ENCODE results near the gene ADAM10. TPM values are rescaled to one million over a fixed set of nuclear protein-coding genes. Genes with fewer than 3 reads are reported as not detected.

Gene ADAM10
- polyA plus RNA-seq, 1 donor (not counting 4 experiments of a cell fraction or from before 2014, with no cell fraction given) = 198 TPM

DNA sequence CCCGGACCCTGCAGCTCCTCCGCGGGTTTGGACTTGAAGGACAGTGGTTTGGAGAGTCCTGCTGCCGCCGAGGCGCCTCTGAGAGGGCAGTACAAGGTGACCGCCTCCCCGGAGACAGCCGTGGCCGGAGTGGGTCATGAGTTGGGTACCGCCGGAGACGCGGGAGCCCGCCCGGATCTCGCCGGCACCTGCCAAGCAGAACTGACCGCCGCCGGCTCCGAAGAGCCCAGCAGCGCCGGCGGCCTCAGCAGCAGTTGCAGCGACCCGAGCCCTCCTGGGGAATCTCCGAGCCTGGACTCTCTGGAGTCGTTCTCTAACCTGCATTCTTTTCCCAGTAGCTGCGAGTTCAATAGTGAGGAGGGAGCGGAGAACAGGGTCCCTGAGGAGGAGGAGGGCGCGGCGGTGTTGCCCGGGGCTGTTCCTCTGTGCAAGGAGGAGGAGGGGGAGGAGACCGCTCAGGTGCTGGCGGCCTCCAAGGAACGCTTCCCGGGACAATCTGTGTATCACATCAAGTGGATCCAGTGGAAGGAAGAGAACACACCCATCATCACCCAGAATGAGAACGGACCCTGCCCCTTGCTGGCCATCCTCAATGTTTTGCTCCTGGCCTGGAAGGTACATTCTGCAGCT, 22.2 kb upstream of the ADAM10 start:
- H3K79me2 ChIP-seq (ENCODE audit: control insufficient read depth, insufficient read depth, low read length) = peaks cover 53% of the 10 kb centered on the region
- H3K4me1 ChIP-seq (ENCODE audit: control insufficient read depth, extremely low read depth, insufficient read depth, low read length) = peaks cover 2% of the 10 kb centered on the region
- DNase-seq (ENCODE audit: low read depth, low spot score) (no peak), FAIRE-seq (peak; percentile 5)
- H3K4me3 ChIP-seq (ENCODE audit: control insufficient read depth in 2 of 3, extremely low read depth in 1 of 3, insufficient read depth in 2 of 3, low read depth in 1 of 3, low read length in 3 of 3) = peak overlapping the region; percentile 98 to 100 (median 98)
- no peaks in the 10 kb centered on the region for H3K9me1 ChIP-seq (ENCODE audit: control insufficient read depth, extremely low read depth, insufficient read depth, low read length)
- dilution Hi-C loops (cut with MboI; ENCODE audit: extremely low pct_ligation_motif_present, low sequenced_read_pairs) = no loop called here
- no peaks in the 10 kb centered on the region for H4K20me1 ChIP-seq (ENCODE audit: control insufficient read depth, extremely low read depth, insufficient read depth, low read length)
- H3K4me2 ChIP-seq (ENCODE audit: control insufficient read depth, extremely low read depth, insufficient read depth, low read depth, low read length) = peak overlapping the region; percentile 94
- H3K9me3 ChIP-seq (ENCODE audit: control insufficient read depth, low read depth, low read length) = no peaks in the 10 kb centered on the region
- H3K36me3 ChIP-seq (ENCODE audit: control insufficient read depth in 2 of 2, extremely low read depth in 1 of 2, insufficient read depth in 2 of 2, low read length in 2 of 2) = peaks cover 0 to 2% of the 10 kb centered on the region in 2 experiments
- no peak for TF ChIP-seq EZH2 (IDR thresholded peaks at IDR 0.05; ENCODE audit: low read length)
- TF ChIP-seq, protein P1, sequence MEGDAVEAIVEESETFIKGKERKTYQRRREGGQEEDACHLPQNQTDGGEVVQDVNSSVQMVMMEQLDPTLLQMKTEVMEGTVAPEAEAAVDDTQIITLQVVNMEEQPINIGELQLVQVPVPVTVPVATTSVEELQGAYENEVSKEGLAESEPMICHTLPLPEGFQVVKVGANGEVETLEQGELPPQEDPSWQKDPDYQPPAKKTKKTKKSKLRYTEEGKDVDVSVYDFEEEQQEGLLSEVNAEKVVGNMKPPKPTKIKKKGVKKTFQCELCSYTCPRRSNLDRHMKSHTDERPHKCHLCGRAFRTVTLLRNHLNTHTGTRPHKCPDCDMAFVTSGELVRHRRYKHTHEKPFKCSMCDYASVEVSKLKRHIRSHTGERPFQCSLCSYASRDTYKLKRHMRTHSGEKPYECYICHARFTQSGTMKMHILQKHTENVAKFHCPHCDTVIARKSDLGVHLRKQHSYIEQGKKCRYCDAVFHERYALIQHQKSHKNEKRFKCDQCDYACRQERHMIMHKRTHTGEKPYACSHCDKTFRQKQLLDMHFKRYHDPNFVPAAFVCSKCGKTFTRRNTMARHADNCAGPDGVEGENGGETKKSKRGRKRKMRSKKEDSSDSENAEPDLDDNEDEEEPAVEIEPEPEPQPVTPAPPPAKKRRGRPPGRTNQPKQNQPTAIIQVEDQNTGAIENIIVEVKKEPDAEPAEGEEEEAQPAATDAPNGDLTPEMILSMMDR (optimal IDR thresholded peaks at IDR 0.05 in 1 of 3, IDR thresholded peaks at IDR 0.05 in 1 of 3, conservative IDR thresholded peaks at IDR 0.05 in 1 of 3; ENCODE audit: extremely low read depth in 1 of 3, insufficient read depth in 2 of 3, low read length in 3 of 3) = no peak
- H3K9ac ChIP-seq (ENCODE audit: control insufficient read depth, extremely low read depth, insufficient read depth, low read length) = peak overlapping the region; percentile 90
- peak overlapping the region; percentile 84 for H2AFZ ChIP-seq (ENCODE audit: control insufficient read depth, low read length)
- H3K27ac ChIP-seq (ENCODE audit: control insufficient read depth, insufficient read depth, low read length) = peak overlapping the region; percentile 84
- H3K27me3 ChIP-seq (ENCODE audit: control insufficient read depth, extremely low read depth, insufficient read depth, low read length) = no peaks in the 10 kb centered on the region

DNA sequence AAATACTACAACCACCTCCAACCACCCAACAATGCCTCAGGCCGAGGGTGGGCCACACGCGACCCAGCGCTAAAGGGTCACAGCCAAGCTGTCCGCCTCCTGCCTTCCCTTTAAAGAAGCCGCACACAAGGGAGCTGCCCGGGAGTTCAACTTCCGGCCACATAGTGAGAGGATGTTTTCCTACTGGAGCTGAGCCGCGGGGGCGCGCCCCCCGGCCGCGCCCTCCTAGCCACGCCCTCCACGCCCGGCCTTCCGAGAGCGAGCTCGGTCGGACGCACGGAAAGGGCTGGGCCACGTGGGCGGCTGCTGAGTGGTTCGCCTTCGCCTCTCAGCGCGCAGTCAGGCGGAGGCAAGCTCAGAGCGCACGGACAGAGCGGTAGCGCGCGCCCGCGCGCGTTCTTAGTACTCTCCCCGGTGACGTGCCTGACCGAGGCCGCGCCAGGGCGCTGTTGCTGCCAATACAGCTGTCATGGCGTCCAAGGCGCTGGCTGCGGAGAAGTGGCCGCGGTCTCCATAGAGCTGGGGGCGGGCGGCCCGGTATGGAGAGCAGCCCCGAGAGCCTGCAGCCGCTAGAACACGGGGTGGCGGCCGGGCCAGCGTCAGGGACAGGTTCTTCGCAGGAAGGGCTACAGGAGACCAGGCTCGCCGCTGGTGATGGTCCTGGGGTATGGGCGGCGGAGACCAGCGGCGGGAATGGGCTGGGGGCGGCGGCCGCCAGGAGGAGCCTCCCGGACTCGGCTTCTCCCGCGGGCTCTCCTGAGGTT, 21.5 kb upstream of the ADAM10 start, which contains the start of gene MINDY2:
MINDY2 (plus strand) TSS at position 446 of the 764 bp plus-strand sequence; CDS start at position 540, 94 bp downstream.
- H3K9me1 ChIP-seq (ENCODE audit: control insufficient read depth, extremely low read depth, insufficient read depth, low read length) = no peaks in the 10 kb centered on the region
- DNase-seq (ENCODE audit: low read depth, low spot score) = peak; percentile 81
- H3K79me2 ChIP-seq (ENCODE audit: control insufficient read depth, insufficient read depth, low read length) = peaks cover 47% of the 10 kb centered on the region
- peak within 1 kb of the TSS; percentile 85 for H3K27ac ChIP-seq (ENCODE audit: control insufficient read depth, insufficient read depth, low read length)
- FAIRE-seq = peak; percentile 59
- H4K20me1 ChIP-seq (ENCODE audit: control insufficient read depth, extremely low read depth, insufficient read depth, low read length) = no peaks in the 10 kb centered on the region
- H3K9me3 ChIP-seq (ENCODE audit: control insufficient read depth, low read depth, low read length) = no peaks in the 10 kb centered on the region
- no peaks in the 10 kb centered on the region for H3K27me3 ChIP-seq (ENCODE audit: control insufficient read depth, extremely low read depth, insufficient read depth, low read length)
- dilution Hi-C loops (cut with MboI; ENCODE audit: extremely low pct_ligation_motif_present, low sequenced_read_pairs) = no loop called here
- TF ChIP-seq, protein P1 (optimal IDR thresholded peaks at IDR 0.05 in 1 of 3, IDR thresholded peaks at IDR 0.05 in 1 of 3, conservative IDR thresholded peaks at IDR 0.05 in 1 of 3; ENCODE audit: extremely low read depth in 1 of 3, insufficient read depth in 2 of 3, low read length in 3 of 3) = peak in 1 of 3 experiments; percentile 59
- no peak for TF ChIP-seq EZH2 (IDR thresholded peaks at IDR 0.05; ENCODE audit: low read length)
- H3K4me2 ChIP-seq (ENCODE audit: control insufficient read depth, extremely low read depth, insufficient read depth, low read depth, low read length) = peak within 1 kb of the TSS; percentile 94
- H2AFZ ChIP-seq (ENCODE audit: control insufficient read depth, low read length) = peak within 1 kb of the TSS; percentile 91
- H3K4me1 ChIP-seq (ENCODE audit: control insufficient read depth, extremely low read depth, insufficient read depth, low read length) = peaks cover 2% of the 10 kb centered on the region
- H3K36me3 ChIP-seq (ENCODE audit: control insufficient read depth in 2 of 2, extremely low read depth in 1 of 2, insufficient read depth in 2 of 2, low read length in 2 of 2) = peaks cover 0 to 2% of the 10 kb centered on the region in 2 experiments
- H3K9ac ChIP-seq (ENCODE audit: control insufficient read depth, extremely low read depth, insufficient read depth, low read length) = peak within 1 kb of the TSS; percentile 90
- H3K4me3 ChIP-seq (ENCODE audit: control insufficient read depth in 2 of 3, extremely low read depth in 1 of 3, insufficient read depth in 2 of 3, low read depth in 1 of 3, low read length in 3 of 3) = peak within 1 kb of the TSS; percentile 98 to 100 (median 98)
